ENCODE measurements around the gene GPHN. TPM values are rescaled to one million over a fixed set of nuclear protein-coding genes. Genes with fewer than 3 reads are reported as not detected.

Gene GPHN
- total RNA-seq, 1 donor from 2014 or later = 33.4 TPM

DNA sequence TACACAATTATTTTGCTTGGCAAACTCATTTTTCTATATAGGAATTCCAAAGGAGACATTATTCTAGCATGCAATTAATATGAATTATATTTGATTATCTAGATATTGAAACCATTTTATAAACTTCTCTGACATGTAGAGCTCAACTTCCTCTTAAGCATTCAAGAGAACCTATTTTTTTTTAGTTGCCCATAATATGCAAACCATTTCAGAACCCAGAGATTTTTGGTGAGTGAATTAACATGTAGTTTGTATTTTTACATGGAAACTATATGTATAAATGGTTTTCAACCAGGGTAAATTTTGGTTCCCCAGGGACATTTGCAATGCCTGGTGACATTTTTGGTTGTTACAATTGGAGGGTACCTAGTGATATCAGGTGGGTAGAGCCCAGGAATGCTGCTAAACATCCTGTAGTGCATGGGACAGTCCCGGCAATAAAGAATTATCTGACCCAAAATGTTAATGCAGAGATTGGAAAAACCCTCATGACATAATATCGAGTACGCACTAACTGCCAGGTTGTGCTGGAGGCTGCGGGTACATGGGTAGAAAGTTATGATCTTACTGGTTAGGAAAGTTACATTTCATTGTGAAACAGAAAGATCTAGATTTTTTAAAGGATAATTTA lies 342.4 kb downstream of the GPHN start:
- Histone ChIP-seq H3K36me3 (no peaks in the 10 kb centered on the region), H3K27me3 (ENCODE audit: low read depth) (no peaks in the 10 kb centered on the region), H3K4me3 (no peak overlapping the region), H3K9me3 (replicated peaks) (no peaks in the 10 kb centered on the region), H3K27ac (replicated peaks) (no peak overlapping the region), H3K4me1 (no peaks in the 10 kb centered on the region)
- no peak for DNase-seq
- intact Hi-C loops (cut with micrococcal nuclease) = no loop called here
- TF ChIP-seq, protein P1, sequence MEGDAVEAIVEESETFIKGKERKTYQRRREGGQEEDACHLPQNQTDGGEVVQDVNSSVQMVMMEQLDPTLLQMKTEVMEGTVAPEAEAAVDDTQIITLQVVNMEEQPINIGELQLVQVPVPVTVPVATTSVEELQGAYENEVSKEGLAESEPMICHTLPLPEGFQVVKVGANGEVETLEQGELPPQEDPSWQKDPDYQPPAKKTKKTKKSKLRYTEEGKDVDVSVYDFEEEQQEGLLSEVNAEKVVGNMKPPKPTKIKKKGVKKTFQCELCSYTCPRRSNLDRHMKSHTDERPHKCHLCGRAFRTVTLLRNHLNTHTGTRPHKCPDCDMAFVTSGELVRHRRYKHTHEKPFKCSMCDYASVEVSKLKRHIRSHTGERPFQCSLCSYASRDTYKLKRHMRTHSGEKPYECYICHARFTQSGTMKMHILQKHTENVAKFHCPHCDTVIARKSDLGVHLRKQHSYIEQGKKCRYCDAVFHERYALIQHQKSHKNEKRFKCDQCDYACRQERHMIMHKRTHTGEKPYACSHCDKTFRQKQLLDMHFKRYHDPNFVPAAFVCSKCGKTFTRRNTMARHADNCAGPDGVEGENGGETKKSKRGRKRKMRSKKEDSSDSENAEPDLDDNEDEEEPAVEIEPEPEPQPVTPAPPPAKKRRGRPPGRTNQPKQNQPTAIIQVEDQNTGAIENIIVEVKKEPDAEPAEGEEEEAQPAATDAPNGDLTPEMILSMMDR (IDR thresholded peaks at IDR 0.05; ENCODE audit: borderline replicate concordance) = no peak

DNA sequence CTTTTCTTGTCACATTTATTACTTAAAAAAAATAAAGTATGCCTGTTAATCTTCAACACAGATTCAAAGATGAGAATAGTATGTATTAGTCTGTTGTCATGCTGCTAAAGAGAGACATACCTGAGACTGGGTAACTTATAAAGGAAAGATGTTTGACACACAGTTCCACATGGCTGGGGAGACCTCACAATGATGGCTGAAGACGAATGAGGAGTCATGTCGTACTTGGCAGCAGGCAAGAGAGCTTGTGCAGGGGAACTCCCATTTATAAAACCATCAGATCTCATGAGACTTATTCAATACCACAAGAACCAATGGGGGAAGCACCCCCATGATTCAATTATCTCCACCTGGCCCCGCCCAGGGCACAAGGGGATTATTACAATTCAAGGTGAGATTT lies 345.4 kb downstream of the GPHN start:
- intact Hi-C loops (cut with micrococcal nuclease) = no loop called here
- TF ChIP-seq, protein P1 (IDR thresholded peaks at IDR 0.05; ENCODE audit: borderline replicate concordance) = no peak
- Histone ChIP-seq H3K36me3 (no peaks in the 10 kb centered on the region), H3K27ac (replicated peaks) (no peak overlapping the region), H3K4me1 (no peaks in the 10 kb centered on the region), H3K27me3 (ENCODE audit: low read depth) (no peaks in the 10 kb centered on the region), H3K4me3 (no peak overlapping the region), H3K9me3 (replicated peaks) (no peaks in the 10 kb centered on the region)
- no peak for DNase-seq

DNA sequence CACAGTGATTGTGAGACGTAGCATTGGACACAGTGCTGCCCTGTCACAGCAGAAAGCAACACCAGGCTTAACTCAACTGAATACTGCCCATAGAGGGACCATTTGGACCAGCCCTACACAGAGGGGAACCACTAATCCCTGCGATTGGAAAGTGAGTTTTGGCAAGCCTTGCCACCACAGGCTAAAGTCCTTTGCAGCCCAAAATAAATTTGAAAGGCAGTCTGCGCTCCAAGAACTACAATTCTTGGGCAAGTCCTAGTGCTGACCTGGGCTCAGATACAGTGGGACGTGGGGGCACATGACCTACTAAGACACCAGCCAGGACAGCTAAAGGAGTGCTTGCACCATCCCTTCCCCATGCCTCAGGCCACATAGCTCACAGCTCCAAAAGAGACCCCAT lies 349.9 kb downstream of the GPHN start:
- H3K27me3 ChIP-seq (ENCODE audit: low read depth) = no peaks in the 10 kb centered on the region
- no peak for DNase-seq
- no peaks in the 10 kb centered on the region for H3K4me1 ChIP-seq
- intact Hi-C loops (cut with micrococcal nuclease) = no loop called here
- no peaks in the 10 kb centered on the region for H3K36me3 ChIP-seq
- no peak overlapping the region for H3K4me3 ChIP-seq
- H3K9me3 ChIP-seq (replicated peaks) = no peaks in the 10 kb centered on the region
- H3K27ac ChIP-seq (replicated peaks) = no peak overlapping the region
- TF ChIP-seq, protein P1 (IDR thresholded peaks at IDR 0.05; ENCODE audit: borderline replicate concordance) = no peak

DNA sequence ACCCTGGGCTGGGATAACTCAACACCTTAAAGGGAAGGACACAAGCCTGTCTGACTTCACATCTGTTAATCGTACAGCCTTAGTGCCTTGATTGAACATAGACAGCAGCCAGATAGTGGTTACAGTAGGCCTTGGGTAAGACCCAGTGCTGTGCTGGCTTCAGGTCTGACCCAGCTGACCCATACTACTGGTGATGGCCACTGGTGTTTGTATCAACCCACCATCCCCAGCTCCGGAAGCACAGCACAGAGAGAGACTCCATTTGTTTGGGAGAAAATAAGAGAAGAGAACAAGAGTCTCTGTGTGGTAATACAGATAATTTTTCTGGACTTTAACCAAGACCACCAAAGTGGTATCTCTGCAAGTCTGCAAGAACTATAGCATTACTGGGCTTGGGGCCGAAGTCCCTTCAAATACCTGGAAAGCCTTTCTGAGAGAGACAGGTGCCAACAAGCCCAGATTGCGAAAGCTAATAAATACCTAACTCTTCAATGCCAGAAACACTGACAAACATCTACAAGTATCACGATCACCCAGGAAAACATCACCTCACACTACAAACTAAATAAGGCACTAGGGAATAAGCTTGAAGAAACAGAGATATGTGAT lies 351.2 kb downstream of the GPHN start:
- no peaks in the 10 kb centered on the region for H3K9me3 ChIP-seq (replicated peaks)
- no peak overlapping the region for H3K4me3 ChIP-seq
- no peaks in the 10 kb centered on the region for H3K27me3 ChIP-seq (ENCODE audit: low read depth)
- no peak for DNase-seq
- TF ChIP-seq, protein P1 (IDR thresholded peaks at IDR 0.05; ENCODE audit: borderline replicate concordance) = no peak
- H3K4me1 ChIP-seq = no peaks in the 10 kb centered on the region
- intact Hi-C loops (cut with micrococcal nuclease) = no loop called here
- H3K27ac ChIP-seq (replicated peaks) = no peak overlapping the region
- no peaks in the 10 kb centered on the region for H3K36me3 ChIP-seq

DNA sequence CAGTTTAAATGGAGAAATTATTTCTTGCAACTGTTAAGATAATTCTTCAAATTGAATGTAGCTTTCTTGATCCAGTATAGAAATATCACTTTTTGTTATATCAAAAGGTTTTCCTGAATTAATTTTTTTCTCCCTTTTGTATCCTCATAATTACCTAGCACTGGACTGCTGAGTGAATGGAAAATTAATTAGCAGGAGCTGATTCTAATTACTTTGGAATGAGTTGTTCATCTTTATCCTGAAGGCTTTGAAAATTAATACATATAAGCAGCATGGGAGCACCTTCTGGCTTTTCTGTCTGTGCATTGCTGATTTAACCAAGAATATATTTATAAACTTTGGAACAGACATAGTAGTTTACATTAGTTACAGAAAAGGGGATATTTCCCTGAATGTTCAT lies 373.6 kb downstream of the GPHN start:
- Histone ChIP-seq H3K27ac (replicated peaks) (no peak overlapping the region), H3K36me3 (no peaks in the 10 kb centered on the region), H3K27me3 (ENCODE audit: low read depth) (no peaks in the 10 kb centered on the region), H3K9me3 (replicated peaks) (peaks cover 21% of the 10 kb centered on the region), H3K4me1 (peaks cover 7% of the 10 kb centered on the region), H3K4me3 (no peak overlapping the region)
- no peak for DNase-seq
- TF ChIP-seq, protein P1 (IDR thresholded peaks at IDR 0.05; ENCODE audit: borderline replicate concordance) = no peak
- intact Hi-C loops (cut with micrococcal nuclease) = no loop called here

All from left ventricle myocardium inferior (tissue), 1 donor.